KBM-7 (cell line): ENCODE measurements around the gene YAF2.

Experiments used
- DNase-seq: peaks from one replicate; pipeline ENCODE4 v3.0.0-alpha.2; 2015
- in situ Hi-C: fragments of 300-500 bp; cut with MboI; formaldehyde crosslinking; loops from 2 replicates; pipeline ENCODE4 v1.14.3; 2020; ENCODE audit warnings: low sequenced_read_pairs, low pct_unique_long_range_greater_than_20kb, mixed read lengths

The YAF2 gene

DNA sequence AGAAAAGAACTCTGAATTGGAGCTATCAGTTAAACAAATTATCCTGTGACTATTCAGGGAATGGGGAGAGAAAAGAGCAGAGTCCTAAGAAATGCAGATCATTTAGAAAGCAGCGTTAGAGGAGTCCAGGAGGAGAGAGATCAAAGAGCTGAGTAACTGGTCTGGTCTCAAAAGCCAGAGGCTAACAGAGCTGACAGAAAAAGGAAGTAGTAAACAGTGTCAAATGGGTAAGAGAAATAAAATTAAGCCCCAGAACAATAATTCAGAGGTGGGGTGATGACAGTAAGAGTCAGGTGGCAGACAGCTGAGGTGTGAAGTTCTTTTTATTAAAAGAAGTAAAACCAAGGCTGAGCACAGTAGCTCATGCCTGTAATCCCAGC is 112.7 kb downstream of the YAF2 start:
- DNase-seq = peak; percentile 48
- in situ Hi-C loops = loop anchor here (25.0 kb wide), 1 partner anchor 237 kb away; no protein-coding TSS in a partner anchor

DNA sequence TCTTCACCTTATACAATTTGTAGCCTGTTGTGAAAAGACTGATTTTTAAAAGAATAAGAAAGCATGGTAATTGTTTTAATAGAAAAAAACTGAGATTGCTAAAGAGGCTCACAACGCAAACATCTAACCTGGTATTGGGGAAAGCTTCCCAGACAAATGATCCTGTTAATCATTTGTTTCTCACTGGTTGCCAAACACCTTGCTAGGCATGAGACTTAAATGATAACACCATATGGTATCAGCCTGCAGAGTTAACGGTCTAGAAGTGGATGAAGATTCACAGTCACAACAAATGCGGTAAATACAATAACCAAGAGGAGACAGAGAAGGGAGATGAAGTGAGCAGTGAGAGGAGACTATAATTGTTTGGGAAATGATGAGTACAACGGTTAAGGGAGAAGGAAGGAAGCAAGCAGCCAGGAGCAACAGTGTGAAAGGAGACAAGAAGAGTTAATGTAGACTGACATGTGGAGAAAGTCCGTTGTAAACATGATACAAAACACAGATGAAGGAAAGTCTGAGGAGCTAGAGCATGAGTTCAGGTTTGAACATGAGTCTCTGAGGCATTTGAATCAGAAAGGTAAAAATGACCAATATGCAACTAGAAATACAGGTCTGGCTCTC is 113.2 kb downstream of the YAF2 start:
- in situ Hi-C loops = loop anchor here (25.0 kb wide), 1 partner anchor 237 kb away; no protein-coding TSS in a partner anchor
- peak; percentile 30 for DNase-seq

DNA sequence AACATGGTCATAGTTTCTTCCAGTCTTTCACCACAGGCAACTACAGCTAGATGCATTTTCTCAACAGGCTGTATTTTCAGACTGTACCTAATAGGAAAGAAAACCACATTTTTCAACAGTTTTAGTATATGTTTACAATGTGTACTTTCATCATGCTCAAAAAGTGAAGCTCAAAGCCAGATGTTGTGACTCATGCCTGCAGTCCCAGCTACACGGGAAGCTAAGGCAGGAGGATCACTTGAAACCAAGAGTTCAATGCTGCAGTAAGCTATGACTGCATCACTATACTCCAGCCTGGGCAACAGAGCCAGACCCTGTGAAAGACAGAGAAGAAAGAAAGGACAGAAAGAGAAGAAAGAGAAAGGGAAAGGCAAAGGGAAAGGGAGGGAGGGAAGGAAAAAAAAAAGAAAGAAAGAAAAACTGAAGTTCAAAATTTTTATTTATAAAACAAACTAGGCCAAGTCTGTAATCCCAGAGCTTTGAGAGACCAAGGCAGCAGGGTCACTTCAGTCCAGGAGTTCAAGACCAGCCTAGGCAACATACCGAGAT is 118.9 kb downstream of the YAF2 start:
- in situ Hi-C loops = no loop called here
- DNase-seq = no peak

DNA sequence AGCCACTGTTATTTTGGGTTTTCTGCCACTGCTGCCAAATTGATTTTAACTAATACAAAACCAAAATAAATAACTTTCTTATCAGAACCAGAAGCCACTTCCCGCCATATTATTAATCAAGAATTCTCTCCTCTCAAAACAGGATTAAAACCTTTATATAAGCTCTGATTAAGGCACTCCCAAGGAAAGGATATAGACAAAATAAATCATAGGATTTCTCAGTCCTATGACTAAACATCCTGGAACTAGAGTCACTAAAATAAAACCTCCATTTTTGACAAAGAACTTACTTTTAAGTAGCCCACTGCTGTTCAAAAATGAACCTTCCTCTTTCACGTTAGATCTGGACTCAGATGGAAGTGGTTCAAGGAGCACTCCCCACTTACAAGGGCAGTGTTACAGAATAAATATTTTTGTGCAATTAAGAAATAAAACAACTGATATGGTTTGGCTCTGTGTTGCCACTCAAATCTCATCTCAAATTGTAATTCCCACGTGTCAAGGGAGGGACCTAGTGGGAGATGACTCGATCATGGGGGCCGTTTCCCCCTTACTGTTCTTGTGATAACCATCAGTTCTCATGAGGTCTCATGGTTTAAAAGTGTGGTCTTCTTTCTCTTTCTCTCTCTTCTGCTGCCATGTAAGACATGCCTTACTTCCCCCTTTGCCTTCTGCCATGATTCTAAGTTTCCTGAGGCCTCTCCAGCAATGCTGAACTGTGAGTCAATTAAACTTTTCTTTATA is 119.7 kb downstream of the YAF2 start:
- in situ Hi-C loops = no loop called here
- DNase-seq = peak; percentile 43

DNA sequence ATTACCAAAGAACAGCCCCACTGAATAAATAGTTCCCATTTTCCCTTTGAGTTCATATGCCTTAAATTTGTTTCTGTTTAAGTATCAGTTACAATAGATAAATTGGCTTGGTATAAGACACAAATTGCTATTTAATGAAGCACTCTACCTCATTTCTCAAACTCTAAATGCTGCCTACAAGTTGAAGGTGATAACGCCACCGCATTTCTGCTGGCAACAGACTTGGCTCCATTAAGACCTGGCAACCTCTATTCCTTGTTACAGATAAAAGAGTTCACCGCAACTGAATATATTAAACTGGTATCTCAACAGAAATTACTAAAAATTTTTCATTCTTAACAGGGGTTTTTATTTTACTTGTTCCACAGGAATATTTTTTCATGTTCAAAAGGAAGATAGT is 129.0 kb downstream of the YAF2 start:
- in situ Hi-C loops = no loop called here

More for the DNA sequence above, 129.0 kb downstream of the YAF2 start:
- no peak for DNase-seq
